Activated CD4-positive, alpha-beta T cell treated with anti-CD3 and anti-CD28 coated beads, Interleukin-2, amount 50 U/mL, for 48 hours (primary cell): Measurements from ENCODE around the gene CDK17.

ENCODE experiments used
- DNase-seq, 2 experiments: peaks; one replicate each; pipeline ENCODE4 v3.0.0-alpha.2; 2020

The CDK17 gene

GRCh38 chr12:96236221-96236822, 163.9 kb downstream of the CDK17 start:
- DNase-seq = no peak

- no peak for DNase-seq
These were observed 164.8 kb downstream of the CDK17 start for GRCh38 chr12:96235484-96235826.

- DNase-seq = no peak
These were observed 165.4 kb downstream of the CDK17 start for GRCh38 chr12:96234591-96235483.

- no peak for DNase-seq
These were observed 166.2 kb downstream of the CDK17 start for GRCh38 chr12:96233939-96234461.

DNA sequence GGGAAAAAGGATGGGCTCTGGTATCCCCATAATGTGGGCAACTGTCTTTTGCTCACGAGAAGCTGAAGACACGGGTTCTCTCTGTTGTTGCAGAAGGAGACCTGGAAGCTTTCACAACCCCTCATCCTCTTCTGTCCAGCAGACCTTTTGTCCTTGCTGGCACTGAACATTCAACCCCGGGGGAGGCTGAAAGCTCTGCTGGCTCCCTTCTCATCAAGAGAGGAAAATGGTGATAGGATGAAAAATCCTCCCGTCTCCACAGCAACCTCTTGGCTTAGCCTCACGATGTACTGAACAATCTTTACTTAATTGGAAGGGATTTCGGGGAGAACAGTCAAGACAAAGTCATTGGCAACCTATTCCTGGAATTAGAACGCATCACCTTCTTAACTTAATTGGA, 167.1 kb downstream of the CDK17 start:
- no peak for DNase-seq

GRCh38 chr12:96230646-96231045, 169.6 kb downstream of the CDK17 start:
- no peak for DNase-seq

GRCh38 chr12:96228566-96229248, 171.5 kb downstream of the CDK17 start:
- DNase-seq = no peak
